Muscle of arm (tissue), 14 donors: Measurements from ENCODE around the gene PPP1R3G. TPM values are rescaled to one million over a fixed set of nuclear protein-coding genes. Genes with fewer than 3 reads are reported as not detected.
"Not testable (repeated sequence)": the region's sequence is repeated elsewhere in the genome, so short reads cannot be mapped to it uniquely, and the experiment has no call there.

Experiments used
- DNase-seq: peaks from one replicate; pipeline ENCODE4 v3.0.0-alpha.2; 2013
- long read RNA-seq, 11 donors: transcript quantifications; one replicate each; lab custom pipeline, GENCODE V29; 2026
- polyA plus RNA-seq, 12 donors: library from polyadenylated mRNA; unstranded; fragments of 120-200 nt; gene quantifications; one replicate each; pipeline ENCODE4 v1.2.1, GENCODE V29; 2013; ENCODE audit not compliant: insufficient read length in 12 of 12

PPP1R3G gene
- polyA plus RNA-seq: 1 to 10 TPM in 11 of 12 donors, not detected in 1; 1.2 to 3.4 (median 1.8) TPM
- long read RNA-seq, donor 1, full-length matches to known transcripts: 38 of 38 reads
- long read RNA-seq, donor 1, partial matches to known transcripts: 0 of 38 reads
- long read RNA-seq, donor 1, other reads (novel, unspliced or antisense): 0 of 38 reads
- long read RNA-seq, donor 2, full-length matches to known transcripts: 3 of 3 reads
- long read RNA-seq, donor 2, partial matches to known transcripts: 0 of 3 reads
- long read RNA-seq, donor 2, other reads (novel, unspliced or antisense): 0 of 3 reads
- long read RNA-seq, donor 3, full-length matches to known transcripts: 2 of 2 reads
- long read RNA-seq, donor 3, partial matches to known transcripts: 0 of 2 reads
- long read RNA-seq, donor 3, other reads (novel, unspliced or antisense): 0 of 2 reads
- long read RNA-seq, donor 4, full-length matches to known transcripts: 1 of 1 reads
- long read RNA-seq, donor 4, partial matches to known transcripts: 0 of 1 reads
- long read RNA-seq, donor 4, other reads (novel, unspliced or antisense): 0 of 1 reads
- long read RNA-seq, donor 5, full-length matches to known transcripts: 5 of 5 reads
- long read RNA-seq, donor 5, partial matches to known transcripts: 0 of 5 reads
- long read RNA-seq, donor 5, other reads (novel, unspliced or antisense): 0 of 5 reads
- long read RNA-seq, donor 6: 0 reads
- long read RNA-seq, donor 7, full-length matches to known transcripts: 1 of 1 reads
- long read RNA-seq, donor 7, partial matches to known transcripts: 0 of 1 reads
- long read RNA-seq, donor 7, other reads (novel, unspliced or antisense): 0 of 1 reads
- long read RNA-seq, donor 8, full-length matches to known transcripts: 7 of 67 reads
- long read RNA-seq, donor 8, partial matches to known transcripts: 0 of 67 reads
- long read RNA-seq, donor 8, other reads (novel, unspliced or antisense): 60 of 67 reads
- long read RNA-seq, donor 9, full-length matches to known transcripts: 2 of 2 reads
- long read RNA-seq, donor 9, partial matches to known transcripts: 0 of 2 reads
- long read RNA-seq, donor 9, other reads (novel, unspliced or antisense): 0 of 2 reads
- long read RNA-seq, donor 10, full-length matches to known transcripts: 5 of 5 reads
- long read RNA-seq, donor 10, partial matches to known transcripts: 0 of 5 reads
- long read RNA-seq, donor 10, other reads (novel, unspliced or antisense): 0 of 5 reads
- long read RNA-seq, donor 11, full-length matches to known transcripts: 3 of 95 reads
- long read RNA-seq, donor 11, partial matches to known transcripts: 84 of 95 reads
- long read RNA-seq, donor 11, other reads (novel, unspliced or antisense): 8 of 95 reads

DNA sequence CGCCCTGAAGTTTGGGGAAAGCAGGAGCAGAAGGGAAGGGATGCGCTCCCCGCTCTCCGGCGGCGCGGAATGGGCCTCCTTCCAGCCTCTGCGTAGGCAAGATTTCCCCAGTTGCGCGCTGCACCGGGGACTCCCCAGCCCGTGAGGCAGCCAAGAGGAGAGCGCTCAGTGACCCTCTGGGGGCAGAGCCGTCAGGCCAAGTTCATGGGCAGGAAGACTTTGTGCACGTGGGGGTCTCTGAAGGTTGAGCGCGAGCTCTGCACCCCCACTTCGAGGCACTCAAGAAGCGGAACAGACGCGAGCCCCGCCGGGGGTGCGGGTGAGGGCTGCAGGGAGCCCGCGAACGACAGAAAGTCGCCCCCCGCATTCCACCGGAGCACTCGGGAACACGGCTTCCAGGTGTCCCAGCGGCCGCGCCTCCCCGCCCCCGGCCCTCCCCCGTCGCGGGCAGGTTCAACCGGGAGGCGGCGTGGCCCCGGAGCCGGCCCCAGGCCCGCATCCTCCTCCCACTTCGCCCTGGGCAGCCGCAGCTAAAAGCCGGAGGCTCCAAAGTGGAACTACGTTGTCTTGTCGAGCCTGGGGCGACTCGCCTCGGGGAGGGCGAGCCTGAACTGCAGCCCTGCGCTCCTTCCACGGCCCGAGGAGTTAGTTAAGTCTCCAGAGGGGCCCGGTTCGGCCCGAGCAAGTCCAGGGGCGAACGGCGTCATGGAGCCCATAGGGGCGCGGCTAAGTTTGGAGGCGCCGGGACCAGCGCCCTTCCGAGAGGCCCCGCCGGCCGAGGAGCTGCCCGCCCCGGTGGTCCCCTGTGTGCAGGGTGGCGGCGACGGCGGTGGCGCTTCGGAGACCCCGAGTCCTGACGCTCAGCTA lies at the start of gene PPP1R3G:
PPP1R3G (plus strand) TSS at position 561 of the 867 bp plus-strand sequence; CDS start at position 706, 145 bp downstream.
- DNase-seq: peak; percentile 76

DNA sequence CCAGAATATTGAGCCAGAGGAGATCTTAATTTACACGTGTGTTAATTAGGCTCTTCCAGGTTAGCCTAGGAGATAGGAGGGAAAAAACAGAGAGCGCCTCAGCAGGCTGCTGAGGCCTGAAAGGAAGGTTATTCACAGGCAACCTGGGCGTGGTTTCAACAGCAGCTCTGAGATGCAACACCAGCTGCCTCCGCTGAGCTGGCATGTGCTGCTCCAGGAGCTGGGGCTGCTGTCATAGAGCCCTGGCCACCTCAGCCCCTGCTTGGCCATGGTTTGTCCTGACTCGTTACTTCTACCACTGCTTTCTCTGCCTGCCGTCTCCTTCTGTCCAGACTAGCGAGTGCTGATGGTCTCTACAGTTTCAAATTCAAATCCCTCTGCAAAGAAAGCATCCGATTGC lies 48.9 kb upstream of the PPP1R3G start:
- no peak for DNase-seq

DNA sequence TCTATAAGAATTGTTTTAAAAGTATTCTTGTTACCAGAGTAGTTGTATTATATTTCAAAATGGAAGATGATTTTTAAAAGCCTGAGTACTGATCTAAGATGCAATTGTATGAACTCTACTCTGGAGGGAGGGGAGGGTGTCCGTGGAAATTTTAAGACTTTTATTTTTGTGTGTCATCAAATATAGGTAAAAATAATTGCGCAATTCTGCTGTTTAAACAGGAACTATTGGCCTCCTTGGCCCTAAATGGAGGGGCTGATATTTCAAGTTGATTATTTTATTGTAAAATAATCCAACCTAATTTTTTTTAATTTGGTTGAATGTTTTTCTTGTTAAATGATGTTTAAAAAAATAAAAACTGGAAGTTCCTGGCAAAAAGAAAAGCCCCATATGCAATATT lies 43.2 kb upstream of the PPP1R3G start:
- DNase-seq: no peak

DNA sequence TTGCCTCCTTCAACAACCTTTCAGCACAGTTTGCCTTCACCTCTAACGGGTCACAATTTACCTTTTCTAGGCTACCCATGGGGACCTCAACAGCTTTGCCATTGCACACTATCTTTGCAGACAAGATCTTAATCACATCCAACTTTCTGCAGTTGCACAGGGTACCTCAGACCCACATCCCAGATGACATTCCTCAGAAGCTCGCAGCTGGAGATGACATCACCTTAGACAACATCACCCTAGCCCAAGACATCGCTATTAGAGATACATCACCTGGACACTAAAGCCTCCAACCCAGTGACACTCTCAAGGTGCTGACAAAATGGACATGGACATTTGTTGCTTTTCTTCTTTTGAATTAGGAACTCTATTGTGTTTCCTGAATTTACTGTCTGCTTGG lies 42.7 kb upstream of the PPP1R3G start:
- no peak for DNase-seq

DNA sequence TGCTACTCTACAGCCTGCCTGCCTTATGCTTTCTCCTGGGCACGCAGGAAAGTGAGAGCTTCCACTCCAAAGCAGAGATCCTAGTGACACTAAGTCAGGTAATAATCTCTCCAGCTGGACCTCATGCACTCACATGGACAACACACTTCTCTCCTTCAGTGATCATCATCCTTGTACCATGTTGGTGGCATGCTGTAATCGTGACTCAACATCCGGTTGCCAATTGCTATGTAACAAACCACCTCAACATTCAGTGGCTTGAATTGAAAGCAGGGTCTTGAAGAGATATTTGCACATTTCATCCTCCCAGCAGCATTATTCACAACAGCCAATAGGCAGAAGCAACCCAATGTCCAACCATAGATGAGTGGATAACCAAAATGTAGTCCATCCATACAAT lies 40.3 kb upstream of the PPP1R3G start:
- no peak for DNase-seq

DNA sequence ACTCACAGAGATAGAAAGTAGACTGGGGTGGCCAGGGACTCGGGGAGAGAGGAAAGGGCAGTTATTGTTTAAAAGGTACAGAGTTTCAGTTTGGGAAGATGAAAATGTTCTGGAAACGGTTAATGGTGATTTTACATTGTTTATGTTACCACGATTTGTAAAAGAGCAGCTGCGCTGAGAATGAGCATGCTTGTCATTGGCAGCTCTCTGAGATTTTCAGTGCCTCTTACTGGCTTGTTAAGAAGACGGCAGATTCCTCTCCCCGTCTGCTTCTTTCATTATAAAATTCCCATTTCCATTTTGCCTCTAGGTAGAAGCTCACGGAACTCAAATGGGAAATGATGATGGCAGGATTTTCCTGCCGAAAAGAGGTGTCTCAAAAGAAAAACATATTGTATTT lies 39.7 kb upstream of the PPP1R3G start:
- no peak for DNase-seq

DNA sequence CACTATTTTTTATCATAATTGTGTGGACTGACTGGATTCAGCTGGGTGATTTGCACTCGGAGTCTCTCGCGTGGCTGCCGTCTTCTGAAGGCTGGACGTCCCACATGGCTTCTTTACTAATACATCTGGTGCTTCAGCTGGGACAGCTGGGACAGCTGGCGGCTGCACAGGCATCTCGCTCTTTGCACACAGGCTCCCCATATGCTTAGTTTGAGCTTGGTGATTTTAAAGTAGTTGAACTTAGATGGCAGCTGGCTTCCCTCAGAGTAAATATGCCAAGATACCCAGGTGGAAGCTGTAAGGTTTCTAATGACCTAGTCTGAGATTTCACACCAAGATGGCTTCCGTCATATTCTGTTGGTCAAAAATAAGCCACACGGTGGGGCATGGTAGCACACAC lies 38.7 kb upstream of the PPP1R3G start:
- no peak for DNase-seq

DNA sequence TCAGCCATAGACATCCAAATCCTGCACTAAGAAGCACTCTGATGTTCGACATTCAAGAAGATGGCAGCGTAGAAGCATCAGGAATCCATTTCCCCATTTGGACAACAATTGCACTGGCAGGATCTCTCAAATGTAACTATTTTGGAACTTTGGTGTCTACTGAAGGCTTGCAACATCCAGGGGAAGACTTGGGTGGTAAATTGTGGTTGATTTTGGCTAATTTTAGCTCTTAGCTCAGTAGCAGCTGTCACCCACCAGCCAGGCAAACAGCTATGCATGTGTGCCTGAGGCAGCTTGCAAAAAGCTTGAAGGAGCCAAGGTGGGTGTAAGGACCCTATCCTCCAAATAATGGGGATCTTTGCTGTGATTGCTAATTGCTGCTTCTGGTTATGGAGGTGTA lies 35.1 kb upstream of the PPP1R3G start:
- no peak for DNase-seq

DNA sequence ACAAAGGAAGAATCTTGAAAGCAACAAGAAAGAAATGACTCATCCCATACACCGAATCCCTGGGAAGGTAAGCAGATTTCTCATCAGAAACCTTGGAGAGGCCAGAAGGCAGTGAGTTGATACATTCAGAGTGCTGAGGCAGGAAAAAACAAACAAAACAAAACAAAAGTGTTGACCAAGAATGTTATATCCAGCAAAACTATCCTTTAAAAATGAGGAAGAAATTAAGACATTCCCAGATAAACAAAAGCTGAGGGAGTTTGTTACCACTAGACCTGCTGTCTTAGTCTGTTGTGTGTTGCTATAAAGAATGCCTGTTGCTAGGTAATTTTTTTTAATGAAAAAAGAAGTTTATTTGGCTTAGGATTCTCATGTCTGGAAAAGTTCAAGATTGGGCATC lies 33.7 kb upstream of the PPP1R3G start:
- DNase-seq: no peak

DNA sequence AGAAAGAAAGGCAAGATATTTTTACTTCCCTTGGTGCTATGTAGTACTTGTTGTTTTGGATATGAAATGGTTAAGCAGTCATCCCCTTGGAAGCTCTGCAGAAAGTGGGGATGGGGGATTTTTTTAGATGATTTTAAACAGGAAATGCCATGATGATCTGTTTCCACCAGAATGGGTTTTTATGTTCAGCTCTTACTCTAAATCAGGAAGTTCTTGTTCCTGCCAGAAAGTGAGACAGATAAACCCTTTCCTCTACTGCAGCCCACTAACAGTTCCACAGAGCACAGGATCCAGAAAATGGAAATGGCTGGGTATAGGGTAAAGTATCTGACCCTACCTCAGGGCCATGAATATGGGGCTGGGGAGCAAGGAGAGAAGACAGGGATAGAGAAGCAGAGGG lies 32.1 kb upstream of the PPP1R3G start:
- DNase-seq: no peak

DNA sequence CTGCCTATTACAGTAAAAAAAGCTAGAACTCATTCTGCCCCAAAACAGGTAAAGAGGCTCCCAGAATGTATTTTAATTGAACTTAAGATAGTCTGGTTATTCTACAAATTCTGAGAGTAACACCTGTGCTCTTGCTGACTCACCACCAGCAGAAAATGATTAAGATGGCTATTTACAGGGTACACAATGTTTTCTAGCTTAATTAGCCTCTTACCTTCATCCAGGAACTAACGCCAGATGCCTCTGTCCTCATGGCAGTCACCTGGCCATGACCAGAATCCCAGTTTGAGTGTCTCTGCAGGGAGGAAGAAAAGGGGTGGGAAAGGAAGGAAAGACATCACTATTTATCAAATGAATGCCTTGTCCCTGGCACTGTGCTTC lies 31.3 kb upstream of the PPP1R3G start:
- DNase-seq: no peak

DNA sequence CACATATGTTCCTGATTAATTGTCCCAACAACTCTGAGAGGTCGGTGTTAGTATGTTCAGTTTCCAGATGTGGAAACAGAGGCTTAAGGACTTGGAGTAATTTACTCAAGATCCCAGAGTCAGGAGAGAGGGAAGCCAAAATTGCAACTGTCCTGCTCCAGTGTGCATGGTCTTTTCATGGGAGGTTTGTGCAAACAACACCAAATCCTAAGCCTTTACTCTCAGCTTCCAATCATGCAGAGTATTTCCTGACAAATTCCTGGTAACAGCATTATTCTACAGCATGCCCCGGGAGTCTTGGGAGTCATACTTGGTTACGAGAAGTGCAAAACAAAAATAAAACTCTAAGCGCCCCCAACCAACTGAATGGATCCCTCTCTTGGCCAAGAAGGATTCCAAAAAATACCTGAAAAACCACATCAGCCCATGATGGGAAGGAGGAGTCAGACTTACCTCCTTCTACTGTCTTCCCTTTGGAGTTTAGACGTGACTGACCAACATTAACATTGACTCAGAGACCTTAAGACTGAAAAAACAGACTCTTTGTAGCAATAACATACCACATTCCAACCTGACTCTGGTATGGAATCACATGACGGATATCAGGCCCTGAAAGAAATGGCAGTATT lies 30.8 kb upstream of the PPP1R3G start:
- peak; percentile 54 for DNase-seq

DNA sequence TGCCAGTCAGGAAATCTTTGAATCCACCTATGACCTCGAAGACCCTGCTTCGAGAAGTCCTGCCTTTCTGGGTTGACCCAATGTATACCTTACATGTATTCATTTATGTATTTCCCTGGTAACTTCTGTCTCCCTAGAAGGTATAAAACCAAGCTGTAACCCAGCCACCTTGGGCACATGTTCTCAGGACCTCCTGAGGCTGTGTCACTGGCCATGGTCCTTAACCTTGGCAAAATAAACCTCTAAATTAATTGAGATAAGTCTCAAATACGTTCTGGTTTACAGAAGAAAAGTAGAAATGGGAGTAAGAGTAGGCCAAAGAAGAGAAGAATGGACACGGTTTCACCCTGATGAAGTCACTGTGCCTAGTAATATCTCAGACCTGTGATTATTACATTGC lies 30.0 kb upstream of the PPP1R3G start:
- DNase-seq: no peak

DNA sequence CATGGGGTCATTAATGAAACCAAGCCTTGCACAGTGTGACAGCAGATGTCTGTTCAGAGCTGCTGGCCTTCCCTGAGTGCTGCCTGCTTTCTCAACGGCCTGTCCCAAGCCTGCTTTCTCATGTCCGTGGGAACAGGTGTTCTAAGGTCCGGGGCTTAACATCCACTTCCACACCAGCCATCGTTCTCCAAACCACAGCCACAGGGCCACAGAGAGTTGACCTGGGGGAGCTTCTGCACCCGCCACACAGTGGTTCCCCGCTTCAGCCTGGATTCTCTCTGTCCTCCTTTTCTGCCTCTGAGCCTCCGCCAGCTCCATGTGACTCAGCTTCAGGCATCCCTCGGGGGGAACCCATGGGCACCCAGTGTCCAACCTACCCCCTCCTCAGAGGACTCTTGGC lies 26.9 kb upstream of the PPP1R3G start:
- no peak for DNase-seq

DNA sequence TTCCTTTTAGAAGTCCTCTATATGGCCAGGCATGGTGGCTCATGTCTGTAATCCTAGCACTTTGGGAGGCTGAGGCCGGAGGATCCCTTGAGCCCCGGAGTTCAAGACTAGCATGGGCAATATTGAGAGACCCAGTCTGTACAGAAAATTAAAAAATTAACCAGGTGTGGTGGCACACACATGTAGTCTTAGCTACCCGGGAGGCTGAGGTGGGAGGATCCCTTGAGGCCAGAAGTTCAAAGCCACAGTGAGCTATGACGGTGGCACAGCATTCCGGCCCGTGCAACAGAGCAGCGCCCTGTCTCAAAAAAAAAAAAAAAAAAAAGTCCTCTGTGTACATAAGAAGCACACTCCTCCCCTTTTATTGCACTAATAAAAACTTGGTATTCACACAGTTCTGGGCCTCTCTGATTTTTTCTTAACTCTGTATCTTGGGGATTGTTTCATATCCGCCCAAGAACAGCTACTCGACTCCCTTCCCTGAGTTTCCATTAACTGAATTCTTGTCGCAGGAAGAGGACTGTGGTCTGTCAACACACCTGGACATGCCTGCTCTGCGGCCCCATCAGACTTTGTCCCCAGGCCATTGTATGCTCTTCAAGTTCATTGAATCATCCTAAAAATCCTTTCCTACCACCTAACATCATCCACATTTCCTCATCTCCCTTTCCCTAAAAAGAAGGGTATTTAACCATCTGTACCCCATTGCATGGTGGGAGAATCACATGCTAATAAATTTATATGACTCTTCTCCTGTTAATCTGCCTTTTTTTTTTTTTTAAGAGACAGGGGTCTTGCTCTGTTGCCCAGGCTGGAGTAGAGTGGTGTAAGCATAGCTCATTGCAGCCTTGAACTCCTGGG lies 25.9 kb upstream of the PPP1R3G start:
- no peak for DNase-seq

DNA sequence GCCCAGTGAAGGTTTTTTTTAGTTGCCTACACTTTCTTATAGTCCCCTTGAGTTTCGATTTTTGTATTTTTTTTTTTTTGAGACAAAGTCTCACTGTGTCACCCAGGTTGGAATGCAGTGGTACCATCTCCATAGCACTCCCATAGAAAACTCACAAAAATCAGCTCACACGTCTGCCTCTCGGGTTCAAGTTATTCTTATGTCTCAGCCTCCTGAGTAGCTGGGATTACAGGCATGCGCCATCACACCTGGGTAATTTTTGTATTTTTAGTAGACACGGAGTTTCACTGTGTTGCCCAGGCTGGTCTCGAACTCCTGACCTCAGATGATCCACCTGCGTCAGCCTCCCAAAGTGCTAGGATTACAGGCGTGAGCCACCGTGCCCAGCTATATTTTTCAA lies 24.7 kb upstream of the PPP1R3G start:
- not testable (repeated sequence) for DNase-seq

DNA sequence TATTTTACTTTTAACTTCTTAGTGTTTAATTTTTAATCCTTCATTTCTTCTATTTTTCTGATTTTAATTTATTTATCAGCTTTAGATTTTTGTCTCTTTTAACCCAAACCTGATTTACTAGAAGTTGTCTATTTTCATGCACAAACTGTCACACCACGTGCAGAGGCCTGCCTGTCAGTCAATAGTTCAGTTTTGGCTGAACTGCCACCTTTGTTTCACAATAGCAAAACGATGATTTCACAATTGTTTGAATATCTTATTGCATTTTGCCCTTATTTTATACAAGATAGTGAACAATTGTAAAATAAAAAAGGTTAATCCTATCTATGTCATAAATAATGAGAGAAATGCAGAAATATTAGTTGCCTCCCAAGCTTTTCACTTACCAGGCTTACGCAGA lies 24.0 kb upstream of the PPP1R3G start:
- DNase-seq: no peak

DNA sequence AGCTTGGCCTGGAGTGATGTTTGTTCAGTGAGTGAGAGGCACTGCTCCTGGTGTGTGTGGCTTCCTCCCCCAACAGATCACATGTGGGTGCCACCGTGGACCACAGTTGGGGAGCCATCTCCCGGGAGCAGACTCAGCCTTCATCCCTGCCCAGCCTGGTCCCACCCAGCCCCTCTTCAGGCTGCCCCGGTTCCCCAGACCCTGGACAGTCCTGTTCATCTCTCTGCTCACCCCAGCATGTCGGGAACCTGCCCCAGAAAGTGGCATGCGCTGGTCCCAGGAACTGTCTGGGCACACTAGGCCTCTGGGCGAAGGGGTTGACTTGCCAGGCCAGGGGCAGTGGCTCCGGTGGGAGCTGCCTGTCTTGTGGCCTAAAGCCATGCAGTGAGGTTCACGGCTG lies 21.5 kb upstream of the PPP1R3G start:
- no peak for DNase-seq

DNA sequence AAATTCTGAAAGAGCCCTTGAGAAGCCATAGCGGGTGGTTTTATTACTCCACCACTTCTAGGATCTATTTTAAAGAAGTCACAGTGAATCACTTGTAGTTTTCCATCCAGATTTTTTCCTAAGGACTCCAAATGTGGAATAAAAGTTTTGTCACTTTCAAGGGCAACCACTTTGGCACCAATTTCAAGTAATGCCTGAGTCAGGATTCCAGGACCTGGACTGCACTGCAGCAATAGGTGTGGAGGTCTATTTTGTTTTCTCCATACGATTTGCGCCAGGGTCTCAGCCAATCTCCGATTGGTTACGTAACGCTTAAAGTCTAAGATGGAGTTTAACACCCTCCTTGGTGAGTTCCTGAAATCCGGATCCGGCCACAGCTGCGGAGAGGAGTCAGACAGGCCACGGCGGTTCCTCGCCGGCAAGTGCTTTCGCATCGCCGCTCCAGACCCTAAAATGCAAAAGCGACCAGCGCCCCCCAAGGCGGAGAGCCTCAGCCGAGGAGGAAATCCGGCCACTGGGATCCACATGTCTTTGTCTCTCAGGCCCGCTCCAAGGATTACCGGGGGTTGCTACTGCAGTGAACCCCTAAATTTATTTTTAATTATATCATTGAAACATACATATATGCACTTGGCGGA lies 18.6 kb upstream of the PPP1R3G start:
- DNase-seq: no peak
